IMR-90 (cell line): ENCODE measurements around the gene CIAO3. TPM values are rescaled to one million over a fixed set of nuclear protein-coding genes. Genes with fewer than 3 reads are reported as not detected.

ENCODE experiments used
- ATAC-seq: fragments of 200-7000 bp; cut with Tn5 transposase; 2 replicates; pipeline ENCODE4 v1.9.1; 2020; ENCODE audit warnings: low read depth, mild to moderate bottlenecking, moderate library complexity
- BruUV-seq: library from RNA; stranded (reverse); fragments of 400-500 nt; replicated peaks from 2 replicates; lab custom pipeline; 2021; lab: Mats Ljungman, UMichigan
- CTCF ChIA-PET: fragments of 300-600 bp; formaldehyde crosslinking; extraction: SDS; loops from one replicate; lab custom pipeline; 2021; ENCODE audit warnings: antibody characterized with exemption; lab: Yijun Ruan, JAX
- POLR2A ChIA-PET: fragments of 300-600 bp; sonication (Branson Sonifier 250); formaldehyde crosslinking; loops from one replicate; lab custom pipeline; 2022; ENCODE audit warnings: antibody characterized with exemption; ENCODE audit not compliant: unreplicated experiment; lab: Charles Lee
- DNase-seq: peaks from one replicate; pipeline ENCODE4 v3.0.0; 2013
- H2AFZ ChIP-seq: replicated peaks from 2 replicates; pipeline ENCODE3; 2013; ENCODE audit warnings: low read length, mild to moderate bottlenecking; ENCODE audit not compliant: poor library complexity
- H2AK5ac ChIP-seq: 2 replicates; pipeline ENCODE4 v1.6.1; 2013; ENCODE audit warnings: low read depth, low read length, inconsistent platforms
- H2AK9ac ChIP-seq: replicated peaks from 2 replicates; pipeline ENCODE3; 2013; ENCODE audit warnings: mild to moderate bottlenecking, low read depth, low read length, moderate library complexity; ENCODE audit not compliant: poor library complexity
- H2BK120ac ChIP-seq: 2 replicates; pipeline ENCODE4 v1.6.1; 2013; ENCODE audit warnings: low read depth, low read length, inconsistent platforms
- H2BK15ac ChIP-seq: 3 replicates; pipeline ENCODE4 v1.6.1; 2013; ENCODE audit warnings: low read depth, low read length, inconsistent platforms
- H2BK20ac ChIP-seq: 2 replicates; pipeline ENCODE4 v1.6.1; 2013; ENCODE audit warnings: low read depth, mild to moderate bottlenecking, inconsistent platforms, low read length, moderate library complexity
- H2BK5ac ChIP-seq: 2 replicates; pipeline ENCODE4 v1.6.1; 2013; ENCODE audit warnings: mild to moderate bottlenecking, low read depth, low read length, inconsistent platforms; ENCODE audit not compliant: poor library complexity, severe bottlenecking
- H3K14ac ChIP-seq: replicated peaks from 2 replicates; pipeline ENCODE4 v1.6.1; 2013; ENCODE audit warnings: low read depth, low read length, inconsistent platforms
- H3K18ac ChIP-seq: 2 replicates; pipeline ENCODE4 v1.6.1; 2013; ENCODE audit warnings: low read depth, low read length, control low read depth
- H3K23ac ChIP-seq: 2 replicates; pipeline ENCODE4 v1.6.1; 2013; ENCODE audit warnings: low read depth, low read length, inconsistent platforms
- H3K27ac ChIP-seq: 2 replicates; pipeline ENCODE4 v1.5.1; 2013; ENCODE audit warnings: mild to moderate bottlenecking, control low read depth, low read length; ENCODE audit not compliant: insufficient read depth
- H3K27me3 ChIP-seq: 2 replicates; pipeline ENCODE4 v1.6.1; 2013; ENCODE audit warnings: low read length; ENCODE audit not compliant: control insufficient read depth, insufficient read depth
- H3K36me3 ChIP-seq: 2 replicates; pipeline ENCODE4 v1.6.1; 2013; ENCODE audit warnings: low read length, mixed read lengths; ENCODE audit not compliant: control insufficient read depth, insufficient read depth
- H3K4ac ChIP-seq: 2 replicates; pipeline ENCODE4 v1.6.1; 2013; ENCODE audit warnings: low read depth, low read length, inconsistent platforms
- H3K4me1 ChIP-seq: 2 replicates; pipeline ENCODE4 v1.6.1; 2013; ENCODE audit warnings: low read length, mixed read lengths; ENCODE audit not compliant: control insufficient read depth, insufficient read depth
- H3K4me2 ChIP-seq: 2 replicates; pipeline ENCODE4 v1.6.1; 2013; ENCODE audit warnings: low read depth, mild to moderate bottlenecking, control low read depth, low read length, moderate library complexity
- H3K4me3 ChIP-seq: 2 replicates; pipeline ENCODE4 v1.5.1; 2013; ENCODE audit warnings: low read depth, mild to moderate bottlenecking, control low read depth, low read length, moderate library complexity; ENCODE audit not compliant: insufficient read depth
- H3K56ac ChIP-seq: 2 replicates; pipeline ENCODE4 v1.6.1; 2013; ENCODE audit warnings: low read length, inconsistent platforms; ENCODE audit not compliant: insufficient read depth; ENCODE audit errors: extremely low read depth
- H3K79me1 ChIP-seq, 2 experiments: 2 replicates each; pipeline ENCODE4 v1.6.1; 2013; ENCODE audit warnings: low read length in 2 of 2, inconsistent platforms in 1 of 2, low read depth in 1 of 2
- H3K9ac ChIP-seq: 2 replicates; pipeline ENCODE4 v1.6.1; 2013; ENCODE audit warnings: low read depth, low read length, control low read depth
- H3K9me1 ChIP-seq: 2 replicates; pipeline ENCODE4 v1.6.1; 2013; ENCODE audit warnings: low read length, inconsistent platforms; ENCODE audit not compliant: insufficient read depth
- H3K9me3 ChIP-seq: 2 replicates; pipeline ENCODE4 v1.6.1; 2013; ENCODE audit warnings: low read length; ENCODE audit not compliant: control insufficient read depth, insufficient read depth
- H4K20me1 ChIP-seq: 2 replicates; pipeline ENCODE4 v1.6.1; 2013; ENCODE audit warnings: low read length, inconsistent platforms; ENCODE audit not compliant: insufficient read depth
- H4K5ac ChIP-seq: 2 replicates; pipeline ENCODE4 v1.6.1; 2013; ENCODE audit warnings: mild to moderate bottlenecking, low read depth, low read length, control low read depth
- H4K8ac ChIP-seq, 2 experiments: 2 replicates each; pipeline ENCODE4 v1.6.1; 2013; ENCODE audit warnings: low read depth in 2 of 2, low read length in 2 of 2, control low read depth in 1 of 2, inconsistent platforms in 1 of 2
- H4K91ac ChIP-seq: 2 replicates; pipeline ENCODE4 v1.6.1; 2013; ENCODE audit warnings: low read depth, low read length, inconsistent platforms; ENCODE audit not compliant: insufficient read depth
- BHLHE40 ChIP-seq: fragments of 150-350 bp; IDR thresholded peaks from 2 replicates; pipeline ENCODE4 v1.6.1; 2016; ENCODE audit warnings: mild to moderate bottlenecking, low read depth, low read length
- CEBPB ChIP-seq: IDR thresholded peaks from 2 replicates; pipeline ENCODE4 v1.6.1; 2012; ENCODE audit warnings: low read depth, low read length, improper control_type of control experiment
- CHD1 ChIP-seq: IDR thresholded peaks from 2 replicates; pipeline ENCODE4 v1.6.1; 2012; ENCODE audit warnings: low read depth, low read length, improper control_type of control experiment
- CTCF ChIP-seq: conservative IDR thresholded peaks from 2 replicates; pipeline ENCODE4 v1.5.1; 2012; ENCODE audit warnings: mild to moderate bottlenecking, low read depth, low read length, improper control_type of control experiment
- ELK1 ChIP-seq: fragments of 150-350 bp; IDR thresholded peaks from 2 replicates; pipeline ENCODE4 v1.6.1; 2016; ENCODE audit warnings: low read depth, mild to moderate bottlenecking, low read length, moderate library complexity, borderline replicate concordance
- FOS ChIP-seq: fragments of 150-350 bp; IDR thresholded peaks from 2 replicates; pipeline ENCODE4 v1.6.1; 2016; ENCODE audit warnings: low read depth, low read length
- MAFK ChIP-seq: IDR thresholded peaks from 2 replicates; pipeline ENCODE4 v1.6.1; 2012; ENCODE audit warnings: low read depth, low read length, improper control_type of control experiment
- MAZ ChIP-seq: IDR thresholded peaks from 2 replicates; pipeline ENCODE4 v1.6.1; 2012; ENCODE audit warnings: low read depth, mild to moderate bottlenecking, low read length, improper control_type of control experiment, moderate library complexity, borderline replicate concordance
- MXI1 ChIP-seq: IDR thresholded peaks from 2 replicates; pipeline ENCODE4 v1.6.1; 2012; ENCODE audit warnings: low read depth, mild to moderate bottlenecking, low read length, moderate library complexity, borderline replicate concordance
- NFE2L2 ChIP-seq: fragments of 150-350 bp; IDR thresholded peaks from 2 replicates; pipeline ENCODE4 v1.6.1; 2016; ENCODE audit warnings: low read depth, mild to moderate bottlenecking, low read length
- POLR2A ChIP-seq: IDR thresholded peaks from 2 replicates; pipeline ENCODE4 v1.6.1; 2012; ENCODE audit warnings: mild to moderate bottlenecking, low read depth, low read length
- RAD21 ChIP-seq: IDR thresholded peaks from 2 replicates; pipeline ENCODE4 v1.6.1; 2012; ENCODE audit warnings: low read length, improper control_type of control experiment
- RCOR1 ChIP-seq: IDR thresholded peaks from 2 replicates; pipeline ENCODE4 v1.6.1; 2012; ENCODE audit warnings: mild to moderate bottlenecking, low read length, improper control_type of control experiment; ENCODE audit not compliant: insufficient replicate concordance
- RFX5 ChIP-seq: IDR thresholded peaks from 2 replicates; pipeline ENCODE4 v1.8.0; 2012; ENCODE audit warnings: low read depth, mild to moderate bottlenecking, low read length, moderate library complexity
- SMC3 ChIP-seq: fragments of 150-350 bp; IDR thresholded peaks from 2 replicates; pipeline ENCODE4 v1.6.1; 2016; ENCODE audit warnings: low read depth, mild to moderate bottlenecking, antibody characterized with exemption, low read length, moderate library complexity
- WGBS, 2 experiments: methylation state at CpG; one replicate each; pipeline versions ENCODE4 v1.1.5 to v1.1.7; 2013; ENCODE audit warnings: missing lambda C conversion rate in 2 of 2; ENCODE audit not compliant: insufficient read length in 1 of 2; ENCODE audit errors: extremely low coverage in 2 of 2; 5-methylcytosine and 5-hydroxymethylcytosine counted together
- dilution Hi-C: fragments of 300-500 bp; cut with HindIII; formaldehyde crosslinking; loops from one replicate; pipeline ENCODE4 v1.14.3; 2018; ENCODE audit warnings: low sequenced_read_pairs; ENCODE audit not compliant: unreplicated experiment
- in situ Hi-C: fragments of 300-500 bp; cut with MboI; formaldehyde crosslinking; loops from 3 replicates; pipeline ENCODE4 v1.14.3; 2019; ENCODE audit warnings: low sequenced_read_pairs, inconsistent platforms, mixed read lengths
- intact Hi-C: fragments of 100-400 bp; cut with micrococcal nuclease; formaldehyde crosslinking; loops from 2 replicates; pipeline ENCODE4 v1.10.0; 2022
- polyA plus RNA-seq, 3 experiments: library from polyadenylated mRNA; depleted of rRNA; stranded (reverse); fragments of >200 nt; gene quantifications; 2 replicates each; pipeline ENCODE4 v1.2.3, GENCODE V29; 2012; ENCODE audit warnings: low replicate concordance in 1 of 3
- total RNA-seq: library from RNA; depleted of rRNA; stranded (reverse); fragments of >200 nt; gene quantifications from 2 replicates; pipeline ENCODE4 v1.2.3, GENCODE V29; 2012
- TF ChIP-seq, protein P1 (sequence below): fragments of 150-350 bp; IDR thresholded peaks from 2 replicates; pipeline ENCODE4 v1.6.1; 2017; ENCODE audit warnings: mild to moderate bottlenecking, antibody characterized with exemption, low read length, low read depth

Gene CIAO3
- total and polyA plus RNA-seq, 2 of the 4 experiments (the other 2 are of a cell fraction): 17.0 to 20.2 TPM

GRCh38 chr16:754656-755055, 13.9 kb upstream of the CIAO3 start:
- Histone ChIP-seq H3K27ac (no peak overlapping the region), H3K36me3 (no peaks in the 10 kb centered on the region), H3K18ac (no peak overlapping the region), H2BK5ac (no peak overlapping the region), H3K4me3 (no peak overlapping the region), H4K5ac (no peak overlapping the region), H2BK15ac (no peak overlapping the region), H3K9me3 (peaks cover 3% of the 10 kb centered on the region), H3K79me1 (no peaks in the 10 kb centered on the region), H3K14ac (no peak overlapping the region), H4K8ac (no peak overlapping the region), H3K27me3 (peaks cover 12% of the 10 kb centered on the region), H2AFZ (no peak overlapping the region), H2BK20ac (no peak overlapping the region), H2AK9ac (no peak overlapping the region), H3K9me1 (no peaks in the 10 kb centered on the region), H3K4ac (no peak overlapping the region), H3K4me1 (no peaks in the 10 kb centered on the region), H4K91ac (no peak overlapping the region), H2BK120ac (no peak overlapping the region), H3K9ac (no peak overlapping the region), H4K20me1 (no peaks in the 10 kb centered on the region), H3K23ac (no peak overlapping the region), H3K56ac (no peak overlapping the region), H3K4me2 (no peak overlapping the region), H2AK5ac (no peak overlapping the region)
- no TSS peak for BruUV-seq
- ChIA-PET CTCF (no interaction called here), POLR2A (no interaction called here)
- in situ Hi-C loops (no loop called here), intact Hi-C loops (no loop called here), dilution Hi-C loops (no loop called here)
- DNase-seq (no peak), ATAC-seq (no peak)
- 79% methylated on average over 5 of the region's 11 CpGs; no CpG with 5 or more reads in 1 of the 2 experiments for WGBS, 2 experiments
- TF ChIP-seq CEBPB (no peak), RFX5 (no peak), CHD1 (no peak), POLR2A (no peak), MXI1 (no peak), RAD21 (no peak), MAZ (no peak), BHLHE40 (no peak), ELK1 (no peak), CTCF (no peak), RCOR1 (no peak), SMC3 (no peak), NFE2L2 (no peak), FOS (no peak), MAFK (no peak)
- TF ChIP-seq, protein P1, sequence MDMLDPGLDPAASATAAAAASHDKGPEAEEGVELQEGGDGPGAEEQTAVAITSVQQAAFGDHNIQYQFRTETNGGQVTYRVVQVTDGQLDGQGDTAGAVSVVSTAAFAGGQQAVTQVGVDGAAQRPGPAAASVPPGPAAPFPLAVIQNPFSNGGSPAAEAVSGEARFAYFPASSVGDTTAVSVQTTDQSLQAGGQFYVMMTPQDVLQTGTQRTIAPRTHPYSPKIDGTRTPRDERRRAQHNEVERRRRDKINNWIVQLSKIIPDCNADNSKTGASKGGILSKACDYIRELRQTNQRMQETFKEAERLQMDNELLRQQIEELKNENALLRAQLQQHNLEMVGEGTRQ: no peak
